Stimulated activated naive CD8-positive, alpha-beta T cell treated with anti-CD3 and anti-CD28 coated beads, Interleukin-15, Interleukin-2, amounts not matched to agents 100 ng/mL and 50 ng/mL, for 24 hours (primary cell): ENCODE results near the gene ZSWIM6.

ENCODE experiments used
- H3K27ac Mint-ChIP-seq: one replicate; pipeline ENCODE4 v1.8.0; 2021; ENCODE audit warnings: mild to moderate bottlenecking, mixed read lengths
- H3K27me3 Mint-ChIP-seq: one replicate; pipeline ENCODE4 v1.8.0; 2021; ENCODE audit warnings: mixed read lengths
- H3K36me3 Mint-ChIP-seq: one replicate; pipeline ENCODE4 v1.8.0; 2021; ENCODE audit warnings: low read depth, mixed read lengths
- H3K4me1 Mint-ChIP-seq: one replicate; pipeline ENCODE4 v1.8.0; 2021; ENCODE audit warnings: low read depth, mixed read lengths
- H3K4me3 Mint-ChIP-seq: one replicate; pipeline ENCODE4 v1.8.0; 2021; ENCODE audit warnings: mild to moderate bottlenecking, mixed read lengths
- H3K9me3 Mint-ChIP-seq: one replicate; pipeline ENCODE4 v1.8.0; 2021; ENCODE audit warnings: mixed read lengths

Gene ZSWIM6

GRCh38 chr5:61438298-61438970, 106.4 kb downstream of the ZSWIM6 start:
- no peaks in the 10 kb centered on the region for H3K27me3 Mint-ChIP-seq
- H3K27ac Mint-ChIP-seq, result no peak overlapping the region
- peaks cover 35% of the 10 kb centered on the region for H3K9me3 Mint-ChIP-seq
- no peaks in the 10 kb centered on the region for H3K4me1 Mint-ChIP-seq
- no peak overlapping the region for H3K4me3 Mint-ChIP-seq
- H3K36me3 Mint-ChIP-seq, result peaks cover 26% of the 10 kb centered on the region

DNA sequence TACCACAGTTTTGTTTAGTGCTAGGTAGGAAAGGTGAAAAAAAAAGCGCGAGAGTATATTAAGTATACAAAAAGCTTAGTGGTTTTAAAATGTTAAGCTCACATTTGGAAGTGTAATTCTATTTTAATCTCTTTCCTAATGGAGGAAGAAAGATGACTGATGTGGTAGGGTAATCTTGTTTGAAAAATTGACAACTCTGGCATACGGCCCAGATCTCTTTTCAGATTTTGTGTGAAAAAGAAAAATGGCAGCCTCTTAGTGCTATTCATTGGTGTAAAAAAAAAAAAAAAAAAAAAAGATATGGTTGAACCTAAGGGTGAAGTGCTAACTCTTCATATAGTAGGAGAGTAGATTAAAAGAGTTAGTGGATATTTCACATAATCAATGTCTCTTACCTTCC, 108.0 kb downstream of the ZSWIM6 start:
- H3K9me3 Mint-ChIP-seq, result peaks cover 36% of the 10 kb centered on the region
- no peak overlapping the region for H3K27ac Mint-ChIP-seq
- H3K36me3 Mint-ChIP-seq, result peaks cover 28% of the 10 kb centered on the region
- H3K27me3 Mint-ChIP-seq, result no peaks in the 10 kb centered on the region
- H3K4me3 Mint-ChIP-seq, result no peak overlapping the region
- H3K4me1 Mint-ChIP-seq, result no peaks in the 10 kb centered on the region

DNA sequence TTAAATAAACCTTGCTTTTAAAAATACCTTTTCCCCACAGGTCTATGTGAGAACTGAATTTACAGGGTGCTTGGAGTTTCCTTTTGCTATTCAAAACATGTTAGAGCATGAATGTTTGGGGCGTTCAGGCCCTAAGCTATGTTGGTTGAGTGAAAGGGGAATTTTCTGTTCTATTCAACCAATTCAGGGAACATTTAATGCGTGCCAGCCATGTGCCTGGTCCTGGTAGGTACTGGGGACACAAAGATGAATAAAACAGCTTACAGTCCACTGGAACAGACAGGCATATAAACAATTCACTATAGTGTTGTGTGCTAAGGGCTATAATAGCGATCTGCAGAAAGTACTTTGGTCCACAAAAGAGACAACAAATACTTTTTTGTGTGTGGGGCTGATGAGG, 108.5 kb downstream of the ZSWIM6 start:
- Mint-ChIP-seq H3K36me3 (peaks cover 28% of the 10 kb centered on the region), H3K4me1 (no peaks in the 10 kb centered on the region), H3K9me3 (peaks cover 36% of the 10 kb centered on the region), H3K4me3 (no peak overlapping the region), H3K27ac (no peak overlapping the region), H3K27me3 (no peaks in the 10 kb centered on the region)

GRCh38 chr5:61441742-61442141, 109.7 kb downstream of the ZSWIM6 start:
- H3K27me3 Mint-ChIP-seq, result no peaks in the 10 kb centered on the region
- peaks cover 36% of the 10 kb centered on the region for H3K36me3 Mint-ChIP-seq
- H3K27ac Mint-ChIP-seq, result no peak overlapping the region
- H3K4me1 Mint-ChIP-seq, result no peaks in the 10 kb centered on the region
- no peak overlapping the region for H3K4me3 Mint-ChIP-seq
- peaks cover 36% of the 10 kb centered on the region for H3K9me3 Mint-ChIP-seq

DNA sequence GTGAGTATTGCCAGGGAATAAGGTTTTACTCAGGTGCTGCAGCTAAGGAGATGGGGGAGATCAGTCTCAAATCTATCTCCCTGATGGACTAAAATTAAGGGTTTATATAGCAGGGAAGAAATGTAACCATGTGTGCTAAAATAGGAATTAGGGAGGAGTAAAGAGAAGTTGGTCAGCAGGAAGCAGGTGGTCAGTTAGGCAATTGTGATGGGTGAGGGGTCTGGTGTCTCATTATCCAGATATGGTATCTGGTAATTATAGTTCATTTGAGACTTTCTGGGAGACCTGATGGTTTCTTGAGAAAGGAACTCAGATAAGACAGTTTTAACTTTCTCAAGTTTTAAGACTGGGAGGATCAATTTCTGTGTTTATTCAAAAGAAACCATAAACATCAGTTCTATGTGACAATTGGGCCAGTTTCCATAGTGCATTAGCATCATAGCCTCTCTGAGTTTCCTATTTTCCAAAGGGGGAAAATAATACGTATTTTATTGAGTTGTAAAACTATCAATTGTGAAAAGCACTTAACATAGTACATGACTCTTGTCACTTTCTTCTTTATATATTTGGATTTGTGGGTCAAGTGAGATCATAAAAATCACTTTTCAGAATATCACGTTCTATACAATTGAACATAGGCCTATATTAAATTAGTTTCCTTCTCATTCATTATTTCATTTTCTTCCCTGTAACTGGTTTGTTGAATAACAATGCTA, 115.9 kb downstream of the ZSWIM6 start:
- peaks cover 33% of the 10 kb centered on the region for H3K36me3 Mint-ChIP-seq
- peaks cover 27% of the 10 kb centered on the region for H3K9me3 Mint-ChIP-seq
- no peaks in the 10 kb centered on the region for H3K27me3 Mint-ChIP-seq
- peaks cover 4% of the 10 kb centered on the region for H3K4me1 Mint-ChIP-seq
- H3K4me3 Mint-ChIP-seq, result no peak overlapping the region
- no peak overlapping the region for H3K27ac Mint-ChIP-seq

DNA sequence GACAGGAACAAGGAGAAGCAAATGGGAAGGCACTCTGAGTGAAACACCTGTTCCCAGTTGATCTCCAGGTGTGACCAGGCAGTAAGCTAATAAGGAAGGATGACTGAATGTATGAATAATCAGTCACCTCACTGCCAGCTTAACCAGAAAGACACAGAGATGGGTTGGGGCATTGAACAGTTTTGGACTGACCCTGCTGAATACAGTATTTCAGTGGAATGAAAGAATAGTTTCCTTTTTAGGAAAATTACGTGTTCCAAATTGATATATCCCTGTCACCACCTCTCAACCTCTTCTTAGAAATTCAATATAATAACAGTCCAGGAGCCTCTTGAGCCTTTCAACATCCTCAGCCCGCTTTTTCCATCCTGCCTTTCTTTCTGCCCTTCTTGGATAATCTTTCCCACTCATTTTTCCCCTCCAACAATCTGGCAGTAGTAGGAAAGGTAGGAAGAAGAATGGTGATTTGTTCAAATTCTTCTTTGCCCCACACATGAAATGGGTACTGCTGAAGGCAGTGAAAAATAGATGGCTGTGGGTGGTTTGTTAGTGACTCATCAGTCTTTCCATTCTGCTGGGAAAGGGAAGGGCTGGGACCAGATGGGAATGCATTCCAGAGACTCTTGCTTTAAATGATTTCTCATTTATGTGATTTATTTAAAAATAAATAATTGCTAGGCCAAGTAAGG, 117.9 kb downstream of the ZSWIM6 start:
- Mint-ChIP-seq H3K36me3 (peaks cover 26% of the 10 kb centered on the region), H3K4me3 (no peak overlapping the region), H3K4me1 (peaks cover 4% of the 10 kb centered on the region), H3K27me3 (no peaks in the 10 kb centered on the region), H3K9me3 (peaks cover 21% of the 10 kb centered on the region), H3K27ac (no peak overlapping the region)

DNA sequence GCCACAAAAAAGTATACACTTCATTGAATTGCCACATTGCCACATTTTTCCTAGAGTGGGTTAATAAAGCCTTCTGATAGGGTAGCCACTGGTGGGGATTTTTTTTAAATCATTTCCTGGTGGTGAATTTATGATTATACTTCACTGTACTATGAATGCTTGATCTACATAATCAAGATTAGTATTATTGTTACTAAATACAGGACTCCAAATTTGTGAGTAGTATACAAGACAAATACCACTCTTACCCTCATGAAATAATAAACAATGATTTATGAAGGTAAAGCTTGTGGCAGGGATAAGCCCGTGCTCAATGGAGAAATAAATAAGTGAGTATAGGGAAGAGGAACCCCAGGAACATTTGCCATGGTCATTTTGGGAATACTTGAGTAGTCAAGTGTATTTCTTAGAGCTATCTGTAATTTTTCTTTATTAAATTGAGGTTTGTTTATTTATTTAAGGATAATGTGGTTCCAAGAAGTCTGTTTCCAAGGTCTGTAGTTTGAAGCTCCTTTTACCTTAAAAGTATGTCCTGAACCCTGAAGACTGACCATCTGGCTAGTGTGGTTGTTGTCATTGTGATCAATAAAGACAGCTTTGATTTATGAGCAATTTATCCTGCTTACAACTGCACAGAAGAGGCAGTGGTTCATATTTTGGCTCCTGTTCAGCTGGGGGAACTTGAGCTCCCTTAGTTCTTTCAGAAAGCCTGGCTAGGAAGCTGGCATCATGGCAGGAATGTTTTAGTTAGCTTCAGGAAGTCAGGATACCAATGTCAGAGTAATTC, 118.6 kb downstream of the ZSWIM6 start:
- peaks cover 26% of the 10 kb centered on the region for H3K36me3 Mint-ChIP-seq
- peaks cover 4% of the 10 kb centered on the region for H3K4me1 Mint-ChIP-seq
- H3K9me3 Mint-ChIP-seq, result peaks cover 21% of the 10 kb centered on the region
- H3K4me3 Mint-ChIP-seq, result no peak overlapping the region
- H3K27ac Mint-ChIP-seq, result no peak overlapping the region
- no peaks in the 10 kb centered on the region for H3K27me3 Mint-ChIP-seq

DNA sequence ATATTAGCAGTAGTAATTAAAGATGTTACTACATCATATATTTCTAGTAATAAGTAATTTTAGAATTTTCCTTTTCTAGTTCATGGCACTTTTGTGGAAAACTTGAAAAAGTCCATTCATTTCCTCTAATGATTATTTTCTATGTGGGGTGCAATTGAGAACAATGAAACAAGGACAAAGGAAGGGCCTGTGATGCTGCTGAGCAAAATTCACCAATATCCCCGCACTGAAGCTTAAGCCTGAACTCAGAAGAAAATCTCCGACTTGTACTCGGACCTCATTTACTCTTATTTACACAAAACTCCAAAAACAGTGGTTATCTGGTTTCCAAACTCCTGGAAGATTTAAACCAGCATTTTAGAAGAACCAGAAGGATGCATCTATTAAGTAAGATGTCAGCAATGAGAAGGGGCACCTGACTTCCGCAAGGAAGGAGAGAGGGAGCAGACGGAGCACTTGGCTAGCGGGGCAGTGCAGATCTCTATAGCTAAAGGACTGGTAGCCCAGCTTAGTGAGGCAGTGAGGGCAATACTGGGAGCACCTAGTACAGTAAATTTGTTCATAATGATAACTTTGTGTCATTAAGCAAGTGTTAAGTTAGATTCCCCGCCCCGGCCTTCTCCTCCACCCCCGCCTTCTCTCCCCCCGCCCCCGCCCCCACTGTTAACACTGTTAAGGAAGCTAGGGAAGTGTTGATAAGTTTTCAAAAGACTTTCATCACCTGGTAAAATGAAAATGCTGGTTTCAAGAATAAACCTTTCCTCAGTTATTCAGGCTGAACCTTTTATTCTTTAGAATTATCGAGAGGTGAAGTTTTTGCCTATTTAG, 123.3 kb downstream of the ZSWIM6 start:
- no peaks in the 10 kb centered on the region for H3K27me3 Mint-ChIP-seq
- H3K4me1 Mint-ChIP-seq, result no peaks in the 10 kb centered on the region
- H3K36me3 Mint-ChIP-seq, result no peaks in the 10 kb centered on the region
- H3K27ac Mint-ChIP-seq, result no peak overlapping the region
- no peak overlapping the region for H3K4me3 Mint-ChIP-seq
- H3K9me3 Mint-ChIP-seq, result no peaks in the 10 kb centered on the region

DNA sequence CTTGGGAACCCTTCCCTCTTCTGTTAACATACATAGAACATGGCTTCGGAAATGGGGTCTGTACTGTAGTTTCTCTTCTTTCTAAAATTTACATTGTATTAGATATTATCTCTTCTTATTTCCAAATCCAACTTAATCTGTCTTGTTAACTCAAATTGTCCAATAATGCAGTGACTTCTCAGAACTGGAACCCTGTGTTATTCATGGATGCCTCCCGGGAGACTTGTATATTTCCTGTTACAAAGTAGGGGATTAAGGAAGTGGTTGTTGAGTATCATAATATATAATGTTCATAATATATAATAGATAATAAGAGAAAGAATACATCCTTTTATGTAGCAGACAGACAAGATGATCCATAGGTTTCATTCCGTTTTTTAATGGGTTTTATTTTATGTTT, 128.4 kb downstream of the ZSWIM6 start:
- Mint-ChIP-seq H3K4me3 (no peak overlapping the region), H3K27ac (no peak overlapping the region), H3K4me1 (no peaks in the 10 kb centered on the region), H3K9me3 (no peaks in the 10 kb centered on the region), H3K36me3 (no peaks in the 10 kb centered on the region), H3K27me3 (no peaks in the 10 kb centered on the region)

GRCh38 chr5:61461417-61461816, 129.4 kb downstream of the ZSWIM6 start:
- Mint-ChIP-seq H3K4me3 (no peak overlapping the region), H3K9me3 (no peaks in the 10 kb centered on the region), H3K4me1 (no peaks in the 10 kb centered on the region), H3K36me3 (no peaks in the 10 kb centered on the region), H3K27ac (no peak overlapping the region), H3K27me3 (no peaks in the 10 kb centered on the region)

DNA sequence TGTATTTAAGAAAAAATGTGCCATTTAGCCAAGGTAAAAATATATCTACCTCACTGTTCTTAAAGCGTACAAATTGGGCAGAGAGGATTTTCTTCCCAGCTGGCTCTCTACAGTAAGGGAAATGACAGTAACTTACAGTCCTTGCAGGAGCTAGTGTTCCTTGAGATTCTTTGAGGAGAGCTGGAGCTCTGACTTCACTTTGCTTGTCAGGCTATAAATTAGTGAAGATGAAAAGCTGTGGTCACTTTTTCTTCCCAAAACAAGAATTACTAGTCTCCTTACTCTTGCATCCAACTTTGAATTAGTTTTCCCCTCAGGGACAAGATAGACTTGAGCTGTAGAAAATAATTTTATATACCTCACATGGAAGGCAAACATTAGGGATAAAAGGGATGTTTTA, 129.9 kb downstream of the ZSWIM6 start:
- no peaks in the 10 kb centered on the region for H3K4me1 Mint-ChIP-seq
- H3K27me3 Mint-ChIP-seq, result no peaks in the 10 kb centered on the region
- no peaks in the 10 kb centered on the region for H3K9me3 Mint-ChIP-seq
- no peak overlapping the region for H3K27ac Mint-ChIP-seq
- H3K4me3 Mint-ChIP-seq, result no peak overlapping the region
- H3K36me3 Mint-ChIP-seq, result no peaks in the 10 kb centered on the region

- H3K9me3 Mint-ChIP-seq, result no peaks in the 10 kb centered on the region
- H3K27me3 Mint-ChIP-seq, result no peaks in the 10 kb centered on the region
- no peaks in the 10 kb centered on the region for H3K36me3 Mint-ChIP-seq
- H3K27ac Mint-ChIP-seq, result no peak overlapping the region
- no peak overlapping the region for H3K4me3 Mint-ChIP-seq
- no peaks in the 10 kb centered on the region for H3K4me1 Mint-ChIP-seq
These were observed 131.5 kb downstream of the ZSWIM6 start for GRCh38 chr5:61463596-61463995.

GRCh38 chr5:61464512-61464911, 132.5 kb downstream of the ZSWIM6 start:
- H3K36me3 Mint-ChIP-seq, result no peaks in the 10 kb centered on the region
- no peak overlapping the region for H3K27ac Mint-ChIP-seq
- H3K9me3 Mint-ChIP-seq, result no peaks in the 10 kb centered on the region
- H3K4me3 Mint-ChIP-seq, result no peak overlapping the region
- H3K4me1 Mint-ChIP-seq, result no peaks in the 10 kb centered on the region
- no peaks in the 10 kb centered on the region for H3K27me3 Mint-ChIP-seq

- peaks cover 3% of the 10 kb centered on the region for H3K9me3 Mint-ChIP-seq
- no peaks in the 10 kb centered on the region for H3K4me1 Mint-ChIP-seq
- peaks cover 3% of the 10 kb centered on the region for H3K36me3 Mint-ChIP-seq
- H3K27me3 Mint-ChIP-seq, result no peaks in the 10 kb centered on the region
- H3K4me3 Mint-ChIP-seq, result no peak overlapping the region
- no peak overlapping the region for H3K27ac Mint-ChIP-seq
These were observed 133.0 kb downstream of the ZSWIM6 start for GRCh38 chr5:61465066-61465465.
